ENCODE measurements around the gene RAD51B. TPM values are rescaled to one million over a fixed set of nuclear protein-coding genes. Genes with fewer than 3 reads are reported as not detected.

RAD51B gene
- total RNA-seq, 1 experiment from 2014 or later = 8.5 TPM

- POLR2A ChIA-PET = no interaction called here
- no peak overlapping the region for H3K4me3 ChIP-seq (ENCODE audit: low read depth in 2 of 2, low read length in 2 of 2)
Observed at GRCh38 chr14:68328509-68328908, 508.9 kb downstream of the RAD51B start.

DNA sequence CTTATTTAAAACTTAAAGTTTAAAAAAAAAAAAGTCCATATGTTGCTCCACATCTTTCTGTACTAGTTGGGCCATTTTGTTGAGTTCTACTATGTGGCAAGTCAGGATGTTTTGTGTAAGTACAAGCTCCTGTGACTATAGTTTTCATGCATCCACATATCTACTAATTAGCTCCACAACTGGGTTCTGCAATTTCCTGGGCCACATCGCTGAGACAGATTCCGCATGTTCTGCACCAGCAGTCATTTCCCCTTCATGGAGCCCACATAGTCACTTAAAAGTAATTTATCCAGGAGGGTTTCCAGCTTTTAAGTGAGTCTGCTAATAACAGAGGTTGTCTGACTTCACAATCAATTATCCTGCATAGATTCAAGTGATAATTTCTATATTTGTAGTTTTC lies 511.8 kb downstream of the RAD51B start:
- ChIA-PET CTCF (no interaction called here), POLR2A (no interaction called here)
- no peak overlapping the region for H3K4me3 ChIP-seq (ENCODE audit: low read depth in 2 of 2, low read length in 2 of 2)

More at GRCh38 chr14:68328509-68328908, 508.9 kb downstream of the RAD51B start:
- ATAC-seq (no peak), DNase-seq (ENCODE audit: low read depth, low spot score) (no peak)
- BruUV-seq (replicated peaks) = no TSS peak
- no peaks in the 10 kb centered on the region for H3K4me1 ChIP-seq (ENCODE audit: control insufficient read depth, insufficient read depth, low read length)
- no peak overlapping the region for H3K27ac ChIP-seq (ENCODE audit: low read length)
- TF ChIP-seq SIN3A (IDR thresholded peaks at IDR 0.05; ENCODE audit: borderline replicate concordance, insufficient read depth, low read depth, low read length) = no peak
- TF ChIP-seq, protein P1, sequence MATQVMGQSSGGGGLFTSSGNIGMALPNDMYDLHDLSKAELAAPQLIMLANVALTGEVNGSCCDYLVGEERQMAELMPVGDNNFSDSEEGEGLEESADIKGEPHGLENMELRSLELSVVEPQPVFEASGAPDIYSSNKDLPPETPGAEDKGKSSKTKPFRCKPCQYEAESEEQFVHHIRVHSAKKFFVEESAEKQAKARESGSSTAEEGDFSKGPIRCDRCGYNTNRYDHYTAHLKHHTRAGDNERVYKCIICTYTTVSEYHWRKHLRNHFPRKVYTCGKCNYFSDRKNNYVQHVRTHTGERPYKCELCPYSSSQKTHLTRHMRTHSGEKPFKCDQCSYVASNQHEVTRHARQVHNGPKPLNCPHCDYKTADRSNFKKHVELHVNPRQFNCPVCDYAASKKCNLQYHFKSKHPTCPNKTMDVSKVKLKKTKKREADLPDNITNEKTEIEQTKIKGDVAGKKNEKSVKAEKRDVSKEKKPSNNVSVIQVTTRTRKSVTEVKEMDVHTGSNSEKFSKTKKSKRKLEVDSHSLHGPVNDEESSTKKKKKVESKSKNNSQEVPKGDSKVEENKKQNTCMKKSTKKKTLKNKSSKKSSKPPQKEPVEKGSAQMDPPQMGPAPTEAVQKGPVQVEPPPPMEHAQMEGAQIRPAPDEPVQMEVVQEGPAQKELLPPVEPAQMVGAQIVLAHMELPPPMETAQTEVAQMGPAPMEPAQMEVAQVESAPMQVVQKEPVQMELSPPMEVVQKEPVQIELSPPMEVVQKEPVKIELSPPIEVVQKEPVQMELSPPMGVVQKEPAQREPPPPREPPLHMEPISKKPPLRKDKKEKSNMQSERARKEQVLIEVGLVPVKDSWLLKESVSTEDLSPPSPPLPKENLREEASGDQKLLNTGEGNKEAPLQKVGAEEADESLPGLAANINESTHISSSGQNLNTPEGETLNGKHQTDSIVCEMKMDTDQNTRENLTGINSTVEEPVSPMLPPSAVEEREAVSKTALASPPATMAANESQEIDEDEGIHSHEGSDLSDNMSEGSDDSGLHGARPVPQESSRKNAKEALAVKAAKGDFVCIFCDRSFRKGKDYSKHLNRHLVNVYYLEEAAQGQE (IDR thresholded peaks at IDR 0.05; ENCODE audit: insufficient read depth in 1 of 2, low read depth in 2 of 2, low read length in 1 of 2) = no peak
- TF ChIP-seq TCF7L2 (IDR thresholded peaks at IDR 0.05; ENCODE audit: low read depth, low read length) = no peak
- no peak for TF ChIP-seq CTCF (IDR thresholded peaks at IDR 0.05)
- TF ChIP-seq POLR2AphosphoS5 (IDR thresholded peaks at IDR 0.05; ENCODE audit: low read depth, low read length) = no peak
- in situ Hi-C loops (cut with HindIII; ENCODE audit: low pct_unique_long_range_greater_than_20kb, low sequenced_read_pairs) (no loop called here), intact Hi-C loops (cut with micrococcal nuclease; ENCODE audit: unreplicated experiment) (no loop called here)
- CTCF ChIA-PET = no interaction called here
- H3K9me3 ChIP-seq (ENCODE audit: control insufficient read depth, insufficient read depth, low read depth, low read length) = no peaks in the 10 kb centered on the region
- no peaks in the 10 kb centered on the region for H3K27me3 ChIP-seq (ENCODE audit: control insufficient read depth, insufficient read depth, low read length)
- no peaks in the 10 kb centered on the region for H3K36me3 ChIP-seq (ENCODE audit: control insufficient read depth, insufficient read depth, low read length)

More for the DNA sequence above, 511.8 kb downstream of the RAD51B start:
- Histone ChIP-seq H3K36me3 (ENCODE audit: control insufficient read depth, insufficient read depth, low read length) (no peaks in the 10 kb centered on the region), H3K27ac (ENCODE audit: low read length) (no peak overlapping the region), H3K4me1 (ENCODE audit: control insufficient read depth, insufficient read depth, low read length) (no peaks in the 10 kb centered on the region), H3K9me3 (ENCODE audit: control insufficient read depth, insufficient read depth, low read depth, low read length) (no peaks in the 10 kb centered on the region), H3K27me3 (ENCODE audit: control insufficient read depth, insufficient read depth, low read length) (no peaks in the 10 kb centered on the region)
- in situ Hi-C loops (cut with HindIII; ENCODE audit: low pct_unique_long_range_greater_than_20kb, low sequenced_read_pairs) = no loop called here
- TF ChIP-seq POLR2AphosphoS5 (IDR thresholded peaks at IDR 0.05; ENCODE audit: low read depth, low read length) (no peak), CTCF (IDR thresholded peaks at IDR 0.05) (no peak), SIN3A (IDR thresholded peaks at IDR 0.05; ENCODE audit: borderline replicate concordance, insufficient read depth, low read depth, low read length) (no peak), TCF7L2 (IDR thresholded peaks at IDR 0.05; ENCODE audit: low read depth, low read length) (no peak)
- TF ChIP-seq, protein P1 (IDR thresholded peaks at IDR 0.05; ENCODE audit: insufficient read depth in 1 of 2, low read depth in 2 of 2, low read length in 1 of 2) = no peak
- ATAC-seq = no peak
- no TSS peak for BruUV-seq (replicated peaks)
- DNase-seq (ENCODE audit: low read depth, low spot score) = no peak
- intact Hi-C loops (cut with micrococcal nuclease; ENCODE audit: unreplicated experiment) = no loop called here
